Lower leg skin (tissue), 3 donors: Measurements from ENCODE around the gene RNF2.

Experiments
- POLR2A ChIP-seq, 2 donors: fragments of 450-650 bp; IDR thresholded peaks; one replicate each; pipeline ENCODE4 v1.6.1; 2016 to 2017; ENCODE audit warnings: antibody characterized with exemption in 2 of 2, mild to moderate bottlenecking in 1 of 2, moderate library complexity in 1 of 2
- TF ChIP-seq, protein P1 (sequence below), 3 donors: fragments of 450-650 bp; IDR thresholded peaks; one replicate each; pipeline ENCODE4 v1.5.1; 2016; ENCODE audit warnings: antibody characterized with exemption in 3 of 3, mild to moderate bottlenecking in 3 of 3, moderate library complexity in 2 of 3

GRCh38 chr1:185075476-185075875 is 30.1 kb downstream of the RNF2 start:
- TF ChIP-seq, protein P1, sequence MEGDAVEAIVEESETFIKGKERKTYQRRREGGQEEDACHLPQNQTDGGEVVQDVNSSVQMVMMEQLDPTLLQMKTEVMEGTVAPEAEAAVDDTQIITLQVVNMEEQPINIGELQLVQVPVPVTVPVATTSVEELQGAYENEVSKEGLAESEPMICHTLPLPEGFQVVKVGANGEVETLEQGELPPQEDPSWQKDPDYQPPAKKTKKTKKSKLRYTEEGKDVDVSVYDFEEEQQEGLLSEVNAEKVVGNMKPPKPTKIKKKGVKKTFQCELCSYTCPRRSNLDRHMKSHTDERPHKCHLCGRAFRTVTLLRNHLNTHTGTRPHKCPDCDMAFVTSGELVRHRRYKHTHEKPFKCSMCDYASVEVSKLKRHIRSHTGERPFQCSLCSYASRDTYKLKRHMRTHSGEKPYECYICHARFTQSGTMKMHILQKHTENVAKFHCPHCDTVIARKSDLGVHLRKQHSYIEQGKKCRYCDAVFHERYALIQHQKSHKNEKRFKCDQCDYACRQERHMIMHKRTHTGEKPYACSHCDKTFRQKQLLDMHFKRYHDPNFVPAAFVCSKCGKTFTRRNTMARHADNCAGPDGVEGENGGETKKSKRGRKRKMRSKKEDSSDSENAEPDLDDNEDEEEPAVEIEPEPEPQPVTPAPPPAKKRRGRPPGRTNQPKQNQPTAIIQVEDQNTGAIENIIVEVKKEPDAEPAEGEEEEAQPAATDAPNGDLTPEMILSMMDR (IDR thresholded peaks at IDR 0.05): no peak
- TF ChIP-seq POLR2A (IDR thresholded peaks at IDR 0.05): no peak
